ENCODE data around the gene RPL12. TPM values are rescaled to one million over a fixed set of nuclear protein-coding genes. Genes with fewer than 3 reads are reported as not detected.

Gene RPL12
- total RNA-seq, 2 experiments from 2014 or later: 2,267 to 2,331 TPM

- DNase-seq: no peak
- intact Hi-C loops (cut with micrococcal nuclease): no loop called here
- Mint-ChIP-seq H3K4me1 (ENCODE audit: low read depth) (no peaks in the 10 kb centered on the region), H3K27ac (no peak overlapping the region), H3K9me3 (no peaks in the 10 kb centered on the region), H3K36me3 (peaks cover 19% of the 10 kb centered on the region), H3K4me3 (no peak overlapping the region), H3K27me3 (no peaks in the 10 kb centered on the region)
- ChIA-PET CTCF (no interaction called here), POLR2A (no interaction called here)
Observed at GRCh38 chr9:127463911-127464310, 12.7 kb upstream of the RPL12 start.

- no peak overlapping the region for H3K4me3 Mint-ChIP-seq
- no peaks in the 10 kb centered on the region for H3K9me3 Mint-ChIP-seq
- CTCF ChIA-PET: no interaction called here
- H3K4me1 Mint-ChIP-seq (ENCODE audit: low read depth): no peaks in the 10 kb centered on the region
- peaks cover 19% of the 10 kb centered on the region for H3K36me3 Mint-ChIP-seq
- POLR2A ChIA-PET: no interaction called here
- DNase-seq: no peak
- no peak overlapping the region for H3K27ac Mint-ChIP-seq
- intact Hi-C loops (cut with micrococcal nuclease): no loop called here
- no peaks in the 10 kb centered on the region for H3K27me3 Mint-ChIP-seq
Observed at GRCh38 chr9:127463382-127463781, 12.2 kb upstream of the RPL12 start.

DNA sequence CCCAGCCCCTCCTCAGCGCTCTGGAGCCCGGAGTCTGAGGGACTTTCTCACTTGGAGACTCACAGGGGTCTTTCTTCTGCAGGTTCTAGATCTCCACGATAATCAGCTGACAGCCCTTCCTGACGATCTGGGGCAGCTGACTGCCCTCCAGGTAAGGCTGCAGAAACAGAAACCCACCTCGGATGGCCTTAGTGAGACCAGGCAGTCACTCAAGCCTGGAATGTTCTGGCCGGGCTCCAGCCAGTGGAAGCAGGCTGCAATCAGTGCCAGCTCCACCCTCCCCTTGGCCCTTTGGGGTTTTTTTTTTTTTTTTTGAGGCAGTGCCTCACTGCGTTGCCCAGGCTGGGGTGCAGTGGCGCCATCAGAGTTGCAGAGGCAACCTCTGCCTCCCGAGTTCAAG is 7.7 kb upstream of the RPL12 start:
- intact Hi-C loops (cut with micrococcal nuclease): loop anchor here (10.0 kb wide), 1 partner anchor 144 kb away; no protein-coding TSS in a partner anchor
- H3K36me3 Mint-ChIP-seq: peaks cover 24% of the 10 kb centered on the region
- CTCF ChIA-PET: no interaction called here
- POLR2A ChIA-PET: no interaction called here
- H3K4me1 Mint-ChIP-seq (ENCODE audit: low read depth): no peaks in the 10 kb centered on the region
- H3K27me3 Mint-ChIP-seq: no peaks in the 10 kb centered on the region
- no peak for DNase-seq
- H3K4me3 Mint-ChIP-seq: no peak overlapping the region
- no peaks in the 10 kb centered on the region for H3K9me3 Mint-ChIP-seq
- H3K27ac Mint-ChIP-seq: no peak overlapping the region

- POLR2A ChIA-PET: no interaction called here
- intact Hi-C loops (cut with micrococcal nuclease): loop anchor here (10.0 kb wide), 1 partner anchor 143 kb away; no protein-coding TSS in a partner anchor
- no peaks in the 10 kb centered on the region for H3K9me3 Mint-ChIP-seq
- CTCF ChIA-PET: interaction anchor here (0.6 kb wide), 1 partner anchor 152 kb away, joined by 4 read pairs; no protein-coding TSS in a partner anchor
- no peak overlapping the region for H3K4me3 Mint-ChIP-seq
- no peak overlapping the region for H3K27ac Mint-ChIP-seq
- peaks cover 22% of the 10 kb centered on the region for H3K36me3 Mint-ChIP-seq
- H3K27me3 Mint-ChIP-seq: no peaks in the 10 kb centered on the region
- no peak for DNase-seq
- H3K4me1 Mint-ChIP-seq (ENCODE audit: low read depth): peaks cover 4% of the 10 kb centered on the region
Observed at GRCh38 chr9:127457191-127457878, 6.1 kb upstream of the RPL12 start.

GRCh38 chr9:127455324-127455992 is 4.3 kb upstream of the RPL12 start:
- intact Hi-C loops (cut with micrococcal nuclease): loop anchor here (10.0 kb wide), 1 partner anchor 141 kb away; no protein-coding TSS in a partner anchor
- H3K4me3 Mint-ChIP-seq: no peak overlapping the region
- DNase-seq: peak; percentile 49
- peaks cover 5% of the 10 kb centered on the region for H3K4me1 Mint-ChIP-seq (ENCODE audit: low read depth)
- H3K27me3 Mint-ChIP-seq: no peaks in the 10 kb centered on the region
- H3K9me3 Mint-ChIP-seq: no peaks in the 10 kb centered on the region
- POLR2A ChIA-PET: no interaction called here
- H3K27ac Mint-ChIP-seq: no peak overlapping the region
- CTCF ChIA-PET: interaction anchor here (0.7 to 1.8 kb wide), 12 partner anchors 11 to 514 kb away, joined by 3 to 14 read pairs (median 6); partner anchors contain the start of genes SLC2A8 and ZNF79
- H3K36me3 Mint-ChIP-seq: peaks cover 24% of the 10 kb centered on the region

DNA sequence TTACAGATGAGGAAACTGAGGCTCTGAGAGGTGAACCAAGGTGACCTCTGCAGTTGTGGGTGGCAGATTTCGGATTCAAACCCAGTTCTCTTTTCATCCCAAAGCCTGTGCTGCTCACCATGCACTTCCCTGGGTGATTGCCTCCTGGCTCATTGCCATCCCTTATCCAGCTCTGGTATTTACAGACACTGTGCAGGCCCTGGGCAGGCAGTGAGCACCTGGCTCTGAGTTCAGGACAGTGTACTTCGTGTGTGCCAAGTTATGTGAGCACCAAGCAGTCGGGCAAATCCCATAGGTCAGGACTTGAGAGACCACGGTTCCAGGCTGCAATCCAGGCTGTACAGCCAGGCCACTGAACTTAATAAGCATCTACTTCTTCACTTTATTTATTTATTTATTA is 1.5 kb upstream of the RPL12 start:
- no peaks in the 10 kb centered on the region for H3K27me3 Mint-ChIP-seq
- no peak overlapping the region for H3K27ac Mint-ChIP-seq
- peaks cover 48% of the 10 kb centered on the region for H3K36me3 Mint-ChIP-seq
- ChIA-PET POLR2A (interaction anchor here (2.2 to 3.5 kb wide), 2 partner anchors 14 to 64 kb away, joined by 12 to 20 read pairs; no protein-coding TSS in a partner anchor), CTCF (interaction anchor here (0.9 kb wide), 1 partner anchor 56 kb away, joined by 3 read pairs; the partner anchor contains the start of gene SLC2A8)
- intact Hi-C loops (cut with micrococcal nuclease): loop anchor here (10.0 kb wide), 1 partner anchor 138 kb away; no protein-coding TSS in a partner anchor
- H3K4me1 Mint-ChIP-seq (ENCODE audit: low read depth): peaks cover 27% of the 10 kb centered on the region
- DNase-seq: no peak
- H3K9me3 Mint-ChIP-seq: no peaks in the 10 kb centered on the region
- peak overlapping the region; percentile 94 for H3K4me3 Mint-ChIP-seq

GRCh38 chr9:127451858-127452656 is 851 bp upstream of the RPL12 start:
- H3K27me3 Mint-ChIP-seq: no peaks in the 10 kb centered on the region
- intact Hi-C loops (cut with micrococcal nuclease): loop anchor here (1.0 to 10.0 kb wide), 5 partner anchors 28 to 227 kb away; partner anchors contain the start of genes SLC2A8 and ZNF79
- H3K4me3 Mint-ChIP-seq: peak overlapping the region; percentile 94
- CTCF ChIA-PET: interaction anchor here (0.9 to 1.4 kb wide), 3 partner anchors 55 to 283 kb away, joined by 3 to 5 read pairs (median 3); partner anchors contain the start of genes SLC2A8 and TOR2A
- POLR2A ChIA-PET: interaction anchor here (0.6 to 3.5 kb wide), 14 partner anchors 13 to 283 kb away, joined by 3 to 27 read pairs (median 4); partner anchors contain the start of genes PTRH1, SLC2A8, TTC16 and ZNF79
- peaks cover 32% of the 10 kb centered on the region for H3K4me1 Mint-ChIP-seq (ENCODE audit: low read depth)
- DNase-seq: peak; percentile 71
- peaks cover 50% of the 10 kb centered on the region for H3K36me3 Mint-ChIP-seq
- peak overlapping the region; percentile 94 for H3K27ac Mint-ChIP-seq
- no peaks in the 10 kb centered on the region for H3K9me3 Mint-ChIP-seq

GRCh38 chr9:127451608-127451857 is 327 bp upstream of the RPL12 start:
- no peaks in the 10 kb centered on the region for H3K27me3 Mint-ChIP-seq
- CTCF ChIA-PET: interaction anchor here (1.4 kb wide), 2 partner anchors 227 to 283 kb away, joined by 3 to 5 read pairs; partner anchors contain the start of gene TOR2A
- no peaks in the 10 kb centered on the region for H3K9me3 Mint-ChIP-seq
- H3K36me3 Mint-ChIP-seq: peaks cover 53% of the 10 kb centered on the region
- no peak for DNase-seq
- H3K27ac Mint-ChIP-seq: peak overlapping the region; percentile 94
- POLR2A ChIA-PET: interaction anchor here (0.6 to 3.5 kb wide), 14 partner anchors 12 to 283 kb away, joined by 3 to 27 read pairs (median 4); partner anchors contain the start of genes PTRH1, SLC2A8, TTC16 and ZNF79
- intact Hi-C loops (cut with micrococcal nuclease): loop anchor here (1.0 to 10.0 kb wide), 5 partner anchors 27 to 227 kb away; partner anchors contain the start of genes SLC2A8 and ZNF79
- peak overlapping the region; percentile 94 for H3K4me3 Mint-ChIP-seq
- H3K4me1 Mint-ChIP-seq (ENCODE audit: low read depth): peaks cover 35% of the 10 kb centered on the region

DNA sequence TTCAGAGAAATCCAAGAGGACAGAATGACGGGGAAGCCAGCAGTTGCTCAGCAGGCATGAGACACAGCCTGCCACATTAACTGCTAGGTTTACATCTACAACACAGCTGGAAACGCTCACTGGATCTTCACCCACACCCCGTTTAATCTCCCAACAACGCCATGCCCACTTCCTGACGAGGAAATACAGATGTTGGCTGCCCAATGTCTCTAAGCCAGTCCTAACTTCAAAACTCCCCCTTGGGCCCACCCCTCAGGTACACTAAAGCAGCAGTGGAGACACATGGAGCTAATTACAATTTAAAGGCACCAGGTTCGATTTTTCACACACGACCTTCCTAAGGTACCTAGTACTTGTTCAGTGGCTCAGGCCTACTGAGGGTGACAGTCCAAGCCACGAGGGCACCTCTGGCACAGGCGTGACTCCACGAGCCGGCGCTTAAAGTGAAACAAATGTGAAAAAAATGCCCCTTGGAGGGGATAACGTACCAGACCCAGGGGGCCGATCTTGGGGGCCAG is 904 bp downstream of the RPL12 start:
- no peak for DNase-seq
- Mint-ChIP-seq H3K27me3 (no peaks in the 10 kb centered on the region), H3K36me3 (peaks cover 62% of the 10 kb centered on the region), H3K4me3 (peak overlapping the region; percentile 94), H3K9me3 (peaks cover 5% of the 10 kb centered on the region), H3K4me1 (ENCODE audit: low read depth) (peaks cover 37% of the 10 kb centered on the region), H3K27ac (peak overlapping the region; percentile 94)
- ChIA-PET POLR2A (interaction anchor here (0.6 to 3.5 kb wide), 11 partner anchors 11 to 321 kb away, joined by 3 to 27 read pairs (median 5); partner anchors contain the start of genes SLC2A8 and ZNF79), CTCF (interaction anchor here (0.6 to 1.4 kb wide), 3 partner anchors 54 to 511 kb away, joined by 3 to 5 read pairs (median 3); no protein-coding TSS in a partner anchor)
- intact Hi-C loops (cut with micrococcal nuclease): loop anchor here (2.0 to 10.0 kb wide), 4 partner anchors 54 to 226 kb away; partner anchors contain the start of gene SLC2A8

GRCh38 chr9:127449332-127449966 is 1.8 kb downstream of the RPL12 start:
- intact Hi-C loops (cut with micrococcal nuclease): no loop called here
- peaks cover 14% of the 10 kb centered on the region for H3K9me3 Mint-ChIP-seq
- H3K27me3 Mint-ChIP-seq: no peaks in the 10 kb centered on the region
- peak overlapping the region; percentile 94 for H3K4me3 Mint-ChIP-seq
- H3K36me3 Mint-ChIP-seq: peaks cover 68% of the 10 kb centered on the region
- peaks cover 37% of the 10 kb centered on the region for H3K4me1 Mint-ChIP-seq (ENCODE audit: low read depth)
- ChIA-PET POLR2A (interaction anchor here (0.8 to 3.5 kb wide), 7 partner anchors 10 to 322 kb away, joined by 3 to 27 read pairs (median 5); partner anchors contain the start of genes SLC2A8 and ZNF79), CTCF (interaction anchor here (0.6 to 1.0 kb wide), 2 partner anchors 53 to 510 kb away, joined by 3 read pairs; no protein-coding TSS in a partner anchor)
- peak overlapping the region; percentile 94 for H3K27ac Mint-ChIP-seq
- DNase-seq: no peak

All from activated CD4-positive, alpha-beta memory T cell treated with anti-CD3 and anti-CD28 coated beads for 36 hours (primary cell).